Measurements from ENCODE around the gene IL36RN.
"Not testable (repeated sequence)": the region's sequence is repeated elsewhere in the genome, so short reads cannot be mapped to it uniquely, and the experiment has no call there.

IL36RN gene

DNA sequence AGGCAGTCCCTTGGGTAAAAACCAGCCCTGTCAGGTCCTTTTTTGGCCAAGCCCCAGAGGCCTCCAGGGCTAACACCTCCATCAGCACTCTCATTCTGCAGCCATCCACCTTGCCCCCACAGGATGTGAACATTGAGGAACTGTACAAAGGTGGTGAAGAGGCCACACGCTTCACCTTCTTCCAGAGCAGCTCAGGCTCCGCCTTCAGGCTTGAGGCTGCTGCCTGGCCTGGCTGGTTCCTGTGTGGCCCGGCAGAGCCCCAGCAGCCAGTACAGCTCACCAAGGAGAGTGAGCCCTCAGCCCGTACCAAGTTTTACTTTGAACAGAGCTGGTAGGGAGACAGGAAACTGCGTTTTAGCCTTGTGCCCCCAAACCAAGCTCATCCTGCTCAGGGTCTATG lies 16.0 kb downstream of the IL36RN start:
- no peak for DNase-seq

DNA sequence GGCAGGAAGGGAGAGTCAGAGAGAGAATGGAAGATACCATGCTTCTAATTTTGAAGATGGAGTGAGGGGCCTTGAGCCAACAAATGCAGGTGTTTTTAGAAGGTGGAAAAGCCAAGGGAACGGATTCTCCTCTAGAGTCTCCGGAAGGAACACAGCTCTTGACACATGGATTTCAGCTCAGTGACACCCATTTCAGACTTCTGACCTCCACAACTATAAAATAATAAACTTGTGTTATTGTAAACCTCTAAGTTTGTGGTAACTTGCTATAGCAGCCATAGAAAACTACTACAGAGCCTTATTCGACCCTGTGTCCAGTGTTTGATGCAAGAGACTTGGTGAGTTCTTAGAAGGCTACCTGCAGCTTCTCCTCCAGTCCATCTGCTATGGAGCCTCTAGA lies 16.6 kb downstream of the IL36RN start:
- DNase-seq = no peak

DNA sequence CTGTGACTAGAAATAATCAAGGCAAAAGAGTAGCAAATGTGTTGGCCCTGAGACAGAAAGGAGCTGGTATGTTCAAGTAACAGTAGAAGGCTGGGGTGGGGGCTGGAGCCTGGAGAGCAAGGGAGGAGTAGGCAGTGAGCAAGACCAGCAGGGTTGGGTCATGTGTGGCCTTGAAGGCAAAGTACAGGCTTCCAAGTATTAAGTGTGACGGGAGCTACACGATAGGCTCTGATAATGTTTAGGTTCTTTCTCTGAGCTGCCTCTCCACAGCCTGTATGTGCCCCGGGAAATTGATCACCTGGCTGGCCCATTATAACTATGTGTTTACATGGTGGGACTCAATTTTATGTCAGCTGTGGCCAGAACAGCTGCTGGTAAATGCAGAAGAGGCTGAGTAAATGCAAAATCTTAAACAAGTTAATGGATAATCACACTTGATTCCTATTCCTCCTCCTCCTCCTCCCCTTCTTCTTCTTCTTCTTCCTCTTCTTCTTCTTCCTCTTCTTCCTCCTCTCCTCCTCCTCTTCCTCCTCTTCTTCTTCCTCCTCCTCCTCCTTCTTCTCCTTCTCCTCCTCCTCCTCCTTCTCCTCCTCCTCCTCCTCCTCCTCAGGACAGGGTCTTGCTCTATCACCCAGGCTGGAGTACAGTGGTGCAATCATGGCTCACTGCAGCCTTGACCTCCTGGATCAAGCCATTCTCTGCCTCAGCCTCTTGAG lies 18.1 kb downstream of the IL36RN start:
- DNase-seq = no peak

DNA sequence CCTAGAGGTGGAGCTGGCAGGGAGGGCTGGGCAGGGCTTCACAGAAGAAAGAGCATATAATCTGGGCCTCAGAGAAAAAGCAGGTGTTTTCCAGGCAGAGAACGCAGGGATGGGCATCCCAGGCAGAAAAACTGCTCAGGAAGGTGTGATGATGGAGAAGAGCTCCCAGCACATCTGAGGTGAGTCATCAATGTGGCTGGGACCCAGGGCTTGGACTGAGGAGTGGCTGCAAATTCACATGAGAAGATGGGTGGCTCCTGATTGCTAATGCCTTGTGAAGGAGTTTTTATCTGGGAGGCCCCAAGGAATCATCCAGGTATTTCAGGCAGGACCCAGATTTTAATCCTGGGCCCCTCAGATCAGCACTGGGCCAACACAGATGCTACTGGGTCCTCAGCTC lies 18.9 kb downstream of the IL36RN start:
- DNase-seq = no peak

DNA sequence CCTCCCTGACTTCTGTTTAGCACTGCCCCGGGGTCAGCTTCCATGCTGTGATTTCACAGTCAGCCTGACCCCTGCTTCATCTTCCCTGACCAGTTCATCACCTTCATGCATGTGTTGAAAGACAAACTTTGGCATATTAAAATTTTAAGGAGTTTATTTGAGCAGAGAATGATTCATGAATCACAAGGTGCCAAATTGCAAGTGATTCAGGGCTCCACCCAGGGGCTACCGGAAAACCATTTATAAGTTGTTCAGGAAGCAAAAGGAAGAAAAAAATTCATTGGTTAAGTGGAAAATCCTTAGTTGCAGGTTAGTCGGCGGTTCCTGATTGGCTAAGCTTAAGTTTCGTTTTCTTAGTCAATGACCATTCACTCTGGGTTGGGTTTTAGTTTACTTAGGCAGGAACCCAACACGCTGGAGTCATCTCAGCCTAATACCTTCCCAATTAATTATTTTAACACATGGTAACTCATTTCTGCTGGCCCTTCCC lies 19.4 kb downstream of the IL36RN start:
- no peak for DNase-seq

DNA sequence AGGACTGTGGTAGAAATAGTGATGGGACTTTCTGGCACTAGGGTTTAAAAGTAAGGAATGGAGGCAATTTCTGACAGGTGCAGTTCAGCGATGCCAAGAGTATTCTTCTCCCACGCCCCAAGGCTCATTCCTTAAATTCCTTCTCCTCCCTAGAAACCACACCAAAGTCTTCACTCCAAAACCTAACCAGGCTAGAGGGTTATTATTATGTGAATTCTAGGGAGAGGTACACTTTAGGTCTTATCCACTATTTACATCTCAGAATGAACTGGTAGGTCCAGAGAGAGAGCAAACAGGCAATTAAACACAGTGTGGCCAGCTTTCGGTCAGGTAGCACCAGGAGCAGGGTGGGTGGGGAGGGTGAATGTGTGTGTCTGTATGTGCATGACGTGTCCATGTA lies 20.1 kb downstream of the IL36RN start:
- DNase-seq = no peak

DNA sequence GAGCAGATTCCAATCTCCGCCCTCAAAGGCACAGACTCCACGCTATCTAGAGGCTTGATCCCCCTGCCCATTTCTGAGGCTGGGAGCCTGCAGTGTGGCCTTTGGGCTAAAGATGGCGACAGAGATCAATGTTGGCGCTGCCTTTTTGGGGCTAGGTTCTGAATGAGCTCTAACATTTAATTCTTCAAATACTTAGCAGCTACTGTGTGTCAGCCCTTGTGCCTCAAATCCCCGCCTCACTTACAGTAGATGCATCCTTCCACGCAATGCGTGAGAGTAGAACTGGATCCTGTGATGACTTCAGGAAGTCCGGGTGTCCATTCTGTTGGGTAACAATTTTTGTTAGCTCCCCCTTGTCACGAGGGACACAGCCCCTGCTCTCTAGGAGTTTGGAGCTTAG lies 21.1 kb downstream of the IL36RN start:
- DNase-seq = peak; percentile 34

DNA sequence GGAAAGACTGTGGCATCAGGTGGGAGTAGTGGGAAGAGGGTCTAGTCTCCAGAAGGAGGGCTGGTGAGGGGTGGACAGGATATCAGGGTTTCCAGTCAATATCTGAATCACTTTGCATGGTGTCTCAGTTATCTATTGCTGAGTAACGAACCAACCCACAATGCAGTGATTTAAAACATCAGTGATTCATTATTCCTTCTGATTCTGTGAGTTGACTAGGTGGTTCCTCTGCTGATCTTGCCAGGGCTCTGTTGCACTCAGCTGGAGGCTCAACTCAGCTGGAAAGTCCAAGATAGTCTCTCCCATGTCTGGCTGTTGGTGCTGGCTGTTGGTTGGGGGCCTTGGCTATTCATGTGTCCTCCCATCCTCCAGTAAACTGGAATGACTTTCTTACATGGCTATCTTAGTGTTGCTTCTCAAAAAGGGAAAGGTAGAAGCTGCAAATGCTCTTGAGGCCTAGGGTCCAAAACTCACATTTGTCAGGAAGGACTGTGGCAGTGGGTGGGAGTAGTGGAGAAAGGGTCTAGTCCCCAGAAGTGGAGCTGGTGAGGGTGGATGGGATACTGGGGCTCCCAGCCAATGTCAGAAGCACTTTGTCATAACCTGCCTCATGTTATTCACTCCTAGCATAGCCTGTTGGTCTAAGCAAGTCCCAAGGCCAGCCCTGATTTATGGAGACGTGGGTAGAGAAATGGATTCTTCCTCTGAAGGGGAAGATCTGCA lies 22.7 kb downstream of the IL36RN start:
- no peak for DNase-seq

DNA sequence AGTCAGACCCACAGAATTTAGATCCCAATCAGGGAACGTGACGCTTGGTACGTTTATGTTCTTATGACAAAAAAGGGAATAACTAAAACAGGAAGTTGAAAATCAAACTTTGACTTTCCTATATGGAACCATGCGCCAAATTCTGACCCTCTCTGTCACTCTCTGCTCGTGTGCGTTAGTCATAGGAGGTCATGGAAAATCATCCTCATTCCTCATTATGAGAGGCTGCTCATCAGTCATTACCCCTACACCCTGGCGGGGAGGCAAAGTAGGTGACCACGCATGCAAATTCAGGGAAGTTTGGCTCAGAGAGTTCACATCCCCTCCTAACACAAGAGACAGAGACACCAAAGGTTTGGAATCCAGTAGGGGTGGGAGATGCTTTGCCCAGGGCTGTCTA lies 24.3 kb downstream of the IL36RN start:
- DNase-seq = no peak

DNA sequence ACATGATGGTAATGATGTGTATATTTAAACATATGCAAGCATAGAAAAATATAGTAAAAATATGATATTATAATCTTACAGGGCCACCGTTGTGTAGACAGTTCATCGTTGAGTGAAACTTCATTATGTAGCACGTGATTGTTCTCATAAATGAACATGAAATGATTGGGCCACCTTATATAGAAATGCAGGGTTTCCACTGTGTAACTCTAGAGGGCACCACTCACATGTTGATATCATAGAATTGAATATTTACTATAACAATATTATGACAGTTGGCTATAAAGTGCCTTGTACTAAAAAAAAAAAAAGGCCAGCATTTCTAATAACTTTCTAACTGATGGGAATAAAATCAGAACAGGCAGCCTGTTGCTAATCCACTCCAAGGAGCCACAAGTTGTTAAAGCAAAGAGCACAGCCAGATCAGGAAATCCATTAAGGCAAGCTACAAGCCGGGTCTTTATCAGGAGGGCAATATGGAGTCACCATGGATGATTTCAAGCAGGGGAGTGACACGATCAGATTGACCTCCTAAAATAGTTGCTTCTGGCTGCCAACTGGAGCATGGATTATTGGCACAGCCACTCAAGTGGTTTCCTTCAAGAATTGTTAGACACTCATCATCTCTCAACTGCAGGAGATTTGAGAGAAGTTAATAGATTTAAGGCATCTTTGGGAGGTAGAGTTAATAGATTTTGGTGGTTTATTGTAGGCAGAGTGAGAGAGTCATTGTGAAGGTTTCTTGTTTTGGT lies 25.4 kb downstream of the IL36RN start:
- no peak for DNase-seq

DNA sequence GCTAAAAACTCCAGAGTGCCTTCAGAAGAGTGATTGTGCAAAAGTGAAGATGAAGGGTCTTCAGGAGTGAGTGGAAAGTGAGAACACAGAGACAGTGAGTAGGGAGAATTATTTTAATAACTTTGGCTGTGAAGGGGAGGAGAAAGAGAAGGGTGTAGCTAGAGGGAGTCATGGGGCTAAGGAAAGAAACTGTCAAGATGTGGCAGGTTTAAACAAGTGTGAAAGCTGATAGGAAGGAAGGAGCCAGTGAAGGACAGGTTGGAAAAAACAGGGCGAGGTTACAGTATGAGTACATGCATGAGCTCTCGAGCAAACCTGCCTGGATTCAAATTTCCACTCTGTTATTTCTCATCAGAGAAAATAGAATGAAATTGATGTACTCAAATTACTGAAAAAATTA lies 26.5 kb downstream of the IL36RN start:
- DNase-seq = no peak

DNA sequence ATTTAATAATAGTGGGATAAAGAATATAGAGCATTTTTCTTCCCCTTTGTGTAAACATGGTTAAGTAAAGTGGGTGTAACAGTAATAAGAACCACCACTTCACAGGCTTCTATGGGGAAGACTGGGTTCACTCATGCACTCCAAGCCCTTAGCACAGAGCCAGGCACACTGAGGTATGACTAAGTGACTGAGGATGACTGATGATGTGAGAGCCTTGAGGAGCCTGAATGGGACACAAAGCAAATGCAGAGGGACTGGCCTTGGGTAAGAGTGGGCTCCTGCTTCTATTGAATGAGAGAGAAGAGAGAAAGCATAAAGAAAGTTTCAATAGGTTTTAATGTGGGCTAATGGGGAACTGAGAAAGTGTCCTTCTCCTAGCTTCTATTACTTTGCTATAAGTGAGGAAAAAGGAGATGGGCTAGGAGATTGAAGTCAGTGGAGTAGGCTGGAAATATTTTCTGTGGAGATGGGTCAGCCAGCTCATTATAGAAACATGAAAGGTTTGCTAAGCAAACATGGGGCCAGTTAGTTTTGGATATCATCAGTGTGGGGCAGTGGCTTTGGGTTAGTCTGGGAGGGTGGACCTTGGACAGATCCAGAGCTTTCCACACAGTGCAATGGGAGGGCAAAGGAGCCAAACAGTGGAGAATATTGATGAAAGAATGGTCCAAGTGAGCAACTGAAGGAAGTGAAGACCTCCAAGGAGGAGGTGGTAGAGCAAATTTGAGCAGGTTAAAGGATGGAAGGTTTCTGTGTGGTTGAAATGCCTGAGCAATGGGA lies 29.4 kb downstream of the IL36RN start:
- DNase-seq = no peak

DNA sequence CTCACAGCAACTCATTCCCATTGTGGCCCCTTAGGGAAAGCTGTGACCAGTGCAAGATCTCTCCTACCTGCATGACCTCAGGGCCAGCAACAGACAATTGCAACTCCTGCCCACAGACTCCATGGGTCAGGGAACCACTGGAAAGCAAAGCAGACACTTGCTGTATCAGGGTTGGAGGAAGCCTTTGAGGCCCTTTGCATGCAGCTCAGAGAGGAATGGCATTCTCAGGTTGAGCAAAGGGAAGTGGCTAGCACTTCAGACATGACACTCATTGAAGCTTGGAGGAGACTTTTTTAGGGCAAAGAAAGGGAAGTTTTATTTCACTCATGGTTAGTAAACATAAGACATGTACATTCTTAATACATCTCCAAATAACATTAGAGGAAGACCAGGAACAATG lies 30.9 kb downstream of the IL36RN start:
- no peak for DNase-seq

DNA sequence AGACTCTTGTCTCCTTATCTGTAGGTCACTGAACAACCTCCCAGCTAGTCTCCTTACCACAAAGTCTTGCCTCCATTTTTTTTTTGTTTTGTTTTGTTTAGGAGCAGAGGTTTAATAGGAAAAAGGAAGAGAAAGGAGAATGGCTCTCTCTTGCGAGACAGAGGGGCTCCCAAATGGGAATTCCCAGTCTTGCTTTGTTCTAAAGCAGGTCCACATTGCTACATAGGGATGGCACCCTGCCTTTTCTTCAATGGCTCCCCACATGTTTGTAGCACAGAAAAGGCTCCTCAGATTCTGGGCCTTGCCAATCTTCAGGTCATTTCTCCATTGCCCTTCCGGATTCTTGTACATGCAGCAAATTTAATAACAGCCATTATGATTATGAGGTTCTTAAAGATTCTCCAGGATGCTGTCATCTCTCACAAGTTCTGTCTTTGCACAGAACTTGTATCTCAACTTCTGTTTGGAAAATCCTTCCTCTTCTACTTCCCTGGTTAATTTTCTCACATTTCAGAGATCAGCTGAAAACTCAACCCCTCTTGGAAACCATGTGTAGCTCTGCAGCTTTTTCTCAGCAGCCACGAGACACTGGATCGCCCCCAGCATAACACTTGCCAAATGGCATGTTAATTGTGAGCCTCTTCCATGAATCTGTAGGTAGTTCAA lies 32.4 kb downstream of the IL36RN start:
- no peak for DNase-seq

DNA sequence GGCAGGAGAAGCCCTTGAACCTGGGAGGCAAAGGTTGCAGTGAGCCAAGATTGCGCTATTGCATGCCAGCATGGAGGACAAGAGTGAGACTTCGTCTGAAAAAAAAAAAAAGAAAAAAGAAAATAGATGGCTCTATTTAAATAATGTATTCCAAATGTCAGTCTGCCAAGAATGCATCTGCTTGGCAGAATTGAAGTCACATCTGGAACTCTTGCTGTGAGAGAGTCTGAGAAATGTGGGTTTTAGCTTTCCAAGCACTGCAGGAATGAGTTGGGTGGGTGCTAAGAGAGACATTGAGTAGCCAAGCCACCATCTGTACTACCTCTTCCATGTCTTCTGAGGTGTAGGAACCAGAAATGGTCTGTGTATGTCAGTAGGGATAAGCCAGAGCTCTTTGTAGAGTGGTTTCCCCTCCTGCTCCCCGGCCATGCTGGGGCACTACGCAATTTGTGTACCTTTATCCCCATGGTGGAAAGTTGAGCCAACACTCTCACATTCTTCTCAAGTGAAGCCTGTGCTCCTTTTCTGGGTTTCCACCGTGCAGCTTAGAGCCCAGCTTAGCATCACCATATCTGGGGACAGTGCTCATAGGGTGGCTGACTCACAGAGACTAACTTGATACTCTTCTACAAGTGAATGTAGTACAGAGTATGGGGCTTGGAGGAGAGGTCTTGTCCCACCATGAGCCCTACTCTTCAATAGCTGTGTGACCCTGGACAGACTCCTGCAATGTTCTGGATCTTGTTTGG lies 34.0 kb downstream of the IL36RN start:
- DNase-seq = no peak

DNA sequence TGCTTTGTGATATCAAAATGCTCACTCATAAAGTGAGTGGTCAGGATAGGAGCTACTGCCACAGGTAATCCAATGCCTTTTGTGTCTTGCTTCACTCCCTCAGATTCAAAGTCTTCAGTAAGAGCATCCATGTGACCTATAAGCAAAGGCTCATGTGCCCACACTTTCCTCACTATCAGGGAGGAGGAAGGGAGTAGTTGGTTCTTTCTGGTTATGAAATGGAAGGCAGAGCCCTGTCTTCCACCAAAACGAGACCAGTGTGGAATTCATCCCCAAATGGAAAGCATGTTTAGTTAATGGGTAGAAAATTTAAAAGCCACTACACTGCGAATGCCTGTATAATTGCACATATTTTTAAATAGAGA lies 34.6 kb downstream of the IL36RN start:
- DNase-seq = no peak

DNA sequence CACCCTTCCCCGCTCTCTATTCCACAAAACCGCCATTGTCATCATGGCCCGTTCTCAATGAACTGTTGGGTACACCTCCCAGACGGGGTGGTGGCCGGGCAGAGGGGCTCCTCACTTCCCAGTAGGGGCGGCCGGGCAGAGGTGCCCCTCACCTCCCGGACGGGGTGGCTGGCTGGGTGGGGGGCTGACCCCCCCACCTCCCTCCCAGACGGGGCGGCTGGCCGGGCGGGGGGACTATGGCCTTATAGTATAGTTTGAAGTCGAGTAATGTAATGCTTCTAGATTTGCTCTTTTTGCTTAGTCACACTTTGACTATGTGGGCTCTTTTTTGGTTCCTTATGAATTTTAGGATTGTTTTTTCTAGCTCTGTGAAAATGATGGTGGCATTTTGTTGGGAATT lies 37.3 kb downstream of the IL36RN start:
- not testable (repeated sequence) for DNase-seq

DNA sequence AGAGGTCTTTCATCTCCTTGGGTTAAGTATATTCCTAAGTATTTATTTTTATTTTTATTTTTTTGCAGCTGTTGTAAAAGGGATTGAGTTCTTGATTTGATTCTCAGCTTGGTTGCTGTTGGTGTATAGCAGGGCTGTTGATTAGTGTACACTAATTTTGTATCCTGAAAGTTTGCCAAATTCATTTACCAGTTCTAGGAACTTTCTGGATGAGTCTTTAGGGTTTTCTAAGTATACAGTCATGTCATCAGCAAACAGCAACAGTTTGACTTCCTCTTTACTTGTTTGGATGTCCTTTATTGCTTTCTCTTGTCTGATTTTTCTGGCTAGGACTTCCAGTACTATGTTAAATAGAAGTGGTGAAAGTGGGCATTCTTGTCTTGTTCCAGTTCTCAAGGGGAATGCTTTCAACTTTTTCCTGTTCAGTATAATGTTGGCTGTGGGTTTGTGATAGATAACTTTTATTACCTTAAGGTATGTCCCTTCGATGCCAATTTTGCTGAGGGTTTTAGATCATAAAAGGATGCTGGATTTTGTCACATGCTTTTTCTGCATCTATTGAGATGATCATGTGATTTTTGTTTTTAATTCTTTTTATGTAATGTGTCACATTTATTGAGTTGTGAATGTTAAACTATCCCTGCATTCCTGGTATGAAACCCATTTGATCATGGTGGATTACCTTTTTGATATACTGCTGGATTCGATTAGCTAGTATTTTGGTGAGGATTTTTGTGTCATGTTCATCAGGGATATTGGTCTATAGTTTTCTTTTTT lies 38.0 kb downstream of the IL36RN start:
- not testable (repeated sequence) for DNase-seq

DNA sequence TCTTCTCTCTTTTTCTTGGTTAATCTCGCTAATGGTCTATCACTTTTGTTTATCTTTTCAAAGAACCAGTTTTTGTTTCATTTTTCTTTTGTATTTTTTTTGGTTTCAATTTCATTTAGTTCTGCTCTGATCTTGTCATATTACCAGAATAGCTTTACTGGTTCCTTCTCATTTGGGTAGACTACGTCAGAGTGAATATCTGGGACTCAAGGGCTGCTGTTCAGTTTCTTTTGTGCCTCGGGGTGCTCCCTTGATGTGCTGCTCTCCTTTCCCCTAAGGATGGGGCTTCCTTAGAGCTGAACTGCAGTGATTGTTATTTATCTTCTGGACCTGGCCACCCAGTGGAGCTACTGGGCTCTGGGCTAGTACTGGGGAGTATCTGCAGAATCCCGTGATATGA lies 39.0 kb downstream of the IL36RN start:
- no peak for DNase-seq

DNA sequence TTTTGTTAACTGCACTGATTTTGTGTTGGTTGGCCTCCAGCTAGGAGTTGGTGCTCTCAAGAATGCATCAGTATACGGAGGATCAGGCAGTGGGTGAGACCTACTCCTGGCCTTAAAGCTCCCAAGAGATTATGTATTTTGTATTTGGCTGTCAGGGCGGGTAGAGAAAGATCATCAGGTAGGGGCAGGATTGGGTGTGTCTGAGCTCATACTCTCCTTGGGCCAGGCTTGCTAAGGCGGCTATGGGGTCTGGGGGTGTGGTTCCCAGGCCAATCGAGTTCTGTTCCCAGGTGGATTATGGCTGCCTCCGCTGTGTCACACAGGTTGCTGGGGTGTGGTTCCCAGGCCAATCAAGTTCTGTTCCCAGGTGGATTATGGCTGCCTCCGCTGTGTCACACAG lies 39.5 kb downstream of the IL36RN start:
- no peak for DNase-seq

DNA sequence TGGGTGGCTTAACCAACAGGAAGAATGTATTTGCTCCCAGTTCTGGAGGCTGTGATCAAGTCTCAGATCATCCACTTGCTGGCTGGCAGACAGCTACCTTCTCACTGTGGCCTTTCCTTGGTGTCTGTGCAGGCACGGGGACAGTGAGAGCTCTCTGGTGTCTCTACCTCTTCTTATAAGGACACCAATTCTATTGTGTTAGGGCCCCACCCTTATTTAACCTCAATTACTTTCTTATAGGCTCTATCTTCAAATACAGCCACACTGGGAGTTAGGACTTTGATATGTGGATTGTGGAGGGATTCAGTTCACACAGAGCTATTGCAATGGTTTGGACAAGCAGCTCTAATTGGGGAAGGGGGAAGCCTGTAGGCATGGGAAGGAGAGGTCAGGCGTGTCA lies 43.1 kb downstream of the IL36RN start:
- DNase-seq = no peak

Data from fibroblast of skin of scalp (primary cell).